Hepatocyte (in vitro differentiated cells): ENCODE results near the gene TMEM63B.

Experiments used
- CTCF ChIP-seq: fragments of 200-600 bp; sonication (generic); IDR thresholded peaks from 2 replicates; pipeline ENCODE4 v1.5.1; 2016; ENCODE audit warnings: antibody characterized with exemption, mild to moderate bottlenecking; ENCODE audit not compliant: poor library complexity
- EZH2 ChIP-seq: fragments of 200-600 bp; sonication (generic); IDR thresholded peaks from 2 replicates; pipeline ENCODE4 v1.6.1; 2016; ENCODE audit warnings: antibody characterized with exemption, mild to moderate bottlenecking, borderline replicate concordance
- EZH2phosphoT487 ChIP-seq: fragments of 200-600 bp; sonication (generic); IDR thresholded peaks from one replicate; pipeline ENCODE4 v1.6.1; 2018; ENCODE audit warnings: antibody characterized with exemption, mild to moderate bottlenecking, low read depth, moderate library complexity; ENCODE audit not compliant: unreplicated experiment, severe bottlenecking

- TF ChIP-seq CTCF (no peak), EZH2 (no peak), EZH2phosphoT487 (no peak)
These were observed 11.5 kb downstream of the TMEM63B start for GRCh38 chr6:44138717-44139350.
